ENCODE results near the gene GRIPAP1. TPM values are rescaled to one million over a fixed set of nuclear protein-coding genes. Genes with fewer than 3 reads are reported as not detected.

Gene GRIPAP1
- total RNA-seq, 1 experiment from 2014 or later: 51.0 TPM

GRCh38 chrX:48942895-48943294 is 59.2 kb downstream of the GRIPAP1 start:
- POLR2A ChIA-PET: no interaction called here
- no peak overlapping the region for H3K4me3 ChIP-seq (ENCODE audit: low read depth in 2 of 2, low read length in 2 of 2)
- intact Hi-C loops (cut with micrococcal nuclease; ENCODE audit: unreplicated experiment): no loop called here
- DNase-seq (ENCODE audit: low read depth, low spot score) (no peak), ATAC-seq (no peak)
- H3K36me3 ChIP-seq (ENCODE audit: control insufficient read depth, insufficient read depth, low read length): no peaks in the 10 kb centered on the region
- H3K9me3 ChIP-seq (ENCODE audit: control insufficient read depth, insufficient read depth, low read depth, low read length): no peaks in the 10 kb centered on the region
- no peak overlapping the region for H3K27ac ChIP-seq (ENCODE audit: low read length)
- no TSS peak for BruUV-seq (replicated peaks)
- TF ChIP-seq TCF7L2 (IDR thresholded peaks at IDR 0.05; ENCODE audit: low read depth, low read length) (no peak), POLR2AphosphoS5 (IDR thresholded peaks at IDR 0.05; ENCODE audit: low read depth, low read length) (no peak), REST (IDR thresholded peaks at IDR 0.05; ENCODE audit: insufficient read depth in 1 of 2, low read depth in 2 of 2, low read length in 1 of 2) (no peak), SIN3A (IDR thresholded peaks at IDR 0.05; ENCODE audit: borderline replicate concordance, insufficient read depth, low read depth, low read length) (no peak), CTCF (IDR thresholded peaks at IDR 0.05) (no peak)
- in situ Hi-C loops (cut with HindIII; ENCODE audit: low pct_unique_long_range_greater_than_20kb, low sequenced_read_pairs): no loop called here
- no peaks in the 10 kb centered on the region for H3K4me1 ChIP-seq (ENCODE audit: control insufficient read depth, insufficient read depth, low read length)
- CTCF ChIA-PET: no interaction called here
- H3K27me3 ChIP-seq (ENCODE audit: control insufficient read depth, insufficient read depth, low read length): no peaks in the 10 kb centered on the region

DNA sequence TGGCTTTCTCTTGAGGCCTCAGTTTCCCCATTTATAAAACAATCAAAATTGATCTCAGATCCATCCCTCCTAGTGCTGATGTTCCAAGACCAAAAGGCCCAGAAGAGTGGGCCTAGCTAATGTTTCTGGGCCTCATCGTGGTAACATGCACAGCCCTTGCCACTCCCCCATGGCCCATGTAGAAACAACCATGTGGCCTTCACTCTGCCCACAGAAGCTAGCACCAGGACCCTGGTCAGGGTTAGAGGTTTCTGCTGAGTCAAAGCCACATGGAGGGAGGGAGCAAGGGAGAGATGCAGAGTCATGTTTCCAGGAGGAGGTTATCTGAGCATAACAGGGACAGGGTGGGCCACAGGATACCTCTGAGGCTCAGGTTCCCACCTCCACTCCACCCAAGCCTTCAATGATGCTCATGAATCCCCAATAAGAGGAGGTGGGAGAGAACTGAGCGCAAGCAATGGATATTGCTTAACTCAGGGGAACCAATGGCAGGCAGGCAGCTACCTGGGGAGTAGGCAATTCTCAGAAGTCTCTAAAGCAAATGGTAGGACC is 61.6 kb downstream of the GRIPAP1 start:
- POLR2A ChIA-PET: interaction anchor here (0.7 kb wide), 1 partner anchor 355 kb away, joined by 15 read pairs; no protein-coding TSS in a partner anchor

More for the DNA sequence above, 61.6 kb downstream of the GRIPAP1 start:
- TF ChIP-seq REST (IDR thresholded peaks at IDR 0.05; ENCODE audit: insufficient read depth in 1 of 2, low read depth in 2 of 2, low read length in 1 of 2) (no peak), POLR2AphosphoS5 (IDR thresholded peaks at IDR 0.05; ENCODE audit: low read depth, low read length) (no peak), CTCF (IDR thresholded peaks at IDR 0.05) (no peak), TCF7L2 (IDR thresholded peaks at IDR 0.05; ENCODE audit: low read depth, low read length) (no peak), SIN3A (IDR thresholded peaks at IDR 0.05; ENCODE audit: borderline replicate concordance, insufficient read depth, low read depth, low read length) (no peak)
- no peak overlapping the region for H3K4me3 ChIP-seq (ENCODE audit: low read depth in 2 of 2, low read length in 2 of 2)
- intact Hi-C loops (cut with micrococcal nuclease; ENCODE audit: unreplicated experiment): no loop called here
- H3K27me3 ChIP-seq (ENCODE audit: control insufficient read depth, insufficient read depth, low read length): no peaks in the 10 kb centered on the region
- CTCF ChIA-PET: no interaction called here
- no peaks in the 10 kb centered on the region for H3K9me3 ChIP-seq (ENCODE audit: control insufficient read depth, insufficient read depth, low read depth, low read length)
- no peaks in the 10 kb centered on the region for H3K36me3 ChIP-seq (ENCODE audit: control insufficient read depth, insufficient read depth, low read length)
- ATAC-seq: no peak
- in situ Hi-C loops (cut with HindIII; ENCODE audit: low pct_unique_long_range_greater_than_20kb, low sequenced_read_pairs): no loop called here
- no peak for DNase-seq (ENCODE audit: low read depth, low spot score)
- H3K27ac ChIP-seq (ENCODE audit: low read length): no peak overlapping the region
- no TSS peak for BruUV-seq (replicated peaks)
- no peaks in the 10 kb centered on the region for H3K4me1 ChIP-seq (ENCODE audit: control insufficient read depth, insufficient read depth, low read length)
